ENCODE measurements around the gene ALPK1. TPM values are rescaled to one million over a fixed set of nuclear protein-coding genes. Genes with fewer than 3 reads are reported as not detected.
"Not testable (repeated sequence)": the region's sequence is repeated elsewhere in the genome, so short reads cannot be mapped to it uniquely, and the experiment has no call there.

The ALPK1 gene
- polyA plus RNA-seq, 1 of the 3 experiments (the other 2 are of a cell fraction): 2.8 TPM

DNA sequence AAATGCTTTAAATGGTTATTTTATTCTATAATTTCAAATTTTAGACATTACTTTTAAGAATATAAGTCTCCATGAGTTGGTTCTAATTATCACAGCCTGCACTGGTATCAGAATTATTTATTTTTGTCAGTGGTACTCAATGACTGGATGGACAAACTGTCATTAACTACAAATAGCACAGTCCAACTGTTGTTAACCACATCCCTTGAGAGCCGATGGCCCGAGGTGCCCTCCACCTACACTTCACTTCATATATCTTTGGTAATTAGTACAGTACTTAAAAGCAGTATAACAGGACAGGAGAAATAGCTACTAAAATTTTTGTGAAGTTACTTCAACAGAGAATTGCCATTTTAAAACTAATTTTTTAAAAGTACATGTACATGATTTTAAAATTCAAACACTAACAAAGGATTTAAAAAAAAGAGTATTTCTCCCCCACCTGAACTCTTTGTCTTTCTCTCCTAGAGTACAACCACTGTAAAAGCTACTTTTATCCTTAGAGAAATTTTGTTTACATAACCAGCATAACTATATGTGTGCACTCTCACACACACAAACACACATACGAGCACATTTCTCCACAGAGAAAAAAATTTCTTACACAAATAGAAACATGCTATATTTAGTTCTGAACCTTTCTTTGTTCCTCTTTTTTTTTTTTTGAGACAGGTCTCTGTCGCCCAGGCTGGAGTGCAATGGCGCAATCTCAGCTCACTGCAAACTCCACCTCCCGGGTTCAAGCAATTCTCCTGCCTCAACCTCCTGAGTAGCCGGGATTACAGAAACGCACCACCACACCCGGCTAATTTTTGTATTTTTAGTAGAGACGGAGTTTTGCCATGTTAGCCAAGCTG, 17.9 kb upstream of the ALPK1 start:
- CTCF ChIA-PET: interaction anchor here (1.3 to 2.6 kb wide), 2 partner anchors 12 to 180 kb away, joined by 4 to 9 read pairs; no protein-coding TSS in a partner anchor
- no peaks in the 10 kb centered on the region for H4K20me1 ChIP-seq (ENCODE audit: insufficient read depth)
- H3K9me2 ChIP-seq: no peaks in the 10 kb centered on the region
- 85% methylated on average over 10 of the region's 10 CpGs for WGBS (ENCODE audit: low lambda C conversion rate)
- H3F3A ChIP-seq (replicated peaks; ENCODE audit: insufficient read depth): peaks cover 5% of the 10 kb centered on the region
- H3K27ac ChIP-seq (ENCODE audit: low read depth in 2 of 2, low read length in 1 of 2): no peak overlapping the region
- peaks cover 0 to 4% of the 10 kb centered on the region in 2 experiments; a peak in 2 of 4 replicates for H3K4me1 ChIP-seq (ENCODE audit: control insufficient read depth in 1 of 2, insufficient read depth in 2 of 2, low read depth in 1 of 2, low read length in 1 of 2)
- H3K36me3 ChIP-seq (replicated peaks in 1 of 2; ENCODE audit: control insufficient read depth in 1 of 2, insufficient read depth in 2 of 2, low read length in 1 of 2): peaks cover 10 to 23% of the 10 kb centered on the region in 2 experiments
- H3K79me2 ChIP-seq (ENCODE audit: insufficient read depth): peaks cover 21% of the 10 kb centered on the region; the same call in 1 of the 2 replicates
- no peak overlapping the region for H3K9ac ChIP-seq
- POLR2A ChIA-PET: no interaction called here
- H2AFZ ChIP-seq (ENCODE audit: low read depth): no peak overlapping the region
- no peak overlapping the region for H3K4me2 ChIP-seq
- no peaks in the 10 kb centered on the region for H3K9me3 ChIP-seq
- no peak for DNase-seq
- no peak overlapping the region for H3K4me3 ChIP-seq (ENCODE audit: low read depth in 2 of 2, low read length in 1 of 2)
- TF ChIP-seq TEAD4 (IDR thresholded peaks at IDR 0.05; ENCODE audit: borderline replicate concordance, insufficient read depth) (no peak), GATA2 (CRISPR knock-in tag; IDR thresholded peaks at IDR 0.05) (no peak)
- no peaks in the 10 kb centered on the region for H3K27me3 ChIP-seq (ENCODE audit: insufficient read depth)

GRCh38 chr4:112279882-112280315, 17.3 kb upstream of the ALPK1 start:
- H4K20me1 ChIP-seq (ENCODE audit: insufficient read depth): no peaks in the 10 kb centered on the region
- no peak overlapping the region for H3K27ac ChIP-seq (ENCODE audit: low read depth in 2 of 2, low read length in 1 of 2)
- H3K9me2 ChIP-seq: no peaks in the 10 kb centered on the region
- no peak overlapping the region for H2AFZ ChIP-seq (ENCODE audit: low read depth)
- H3K36me3 ChIP-seq (replicated peaks in 1 of 2; ENCODE audit: control insufficient read depth in 1 of 2, insufficient read depth in 2 of 2, low read length in 1 of 2): peaks cover 10 to 23% of the 10 kb centered on the region in 2 experiments
- POLR2A ChIA-PET: no interaction called here
- no peak overlapping the region for H3K4me3 ChIP-seq (ENCODE audit: low read depth in 2 of 2, low read length in 1 of 2)
- no peak for TF ChIP-seq SIN3A (IDR thresholded peaks at IDR 0.05; ENCODE audit: borderline replicate concordance, low read depth, low read length)
- H3K9ac ChIP-seq: no peak overlapping the region
- H3F3A ChIP-seq (replicated peaks; ENCODE audit: insufficient read depth): peaks cover 5% of the 10 kb centered on the region
- H3K4me2 ChIP-seq: no peak overlapping the region
- DNase-seq: no peak
- H3K9me3 ChIP-seq: no peaks in the 10 kb centered on the region
- WGBS (ENCODE audit: low lambda C conversion rate): 98% methylated on average over 7 of the region's 7 CpGs
- no peaks in the 10 kb centered on the region for H3K27me3 ChIP-seq (ENCODE audit: insufficient read depth)
- H3K79me2 ChIP-seq (ENCODE audit: insufficient read depth): peaks cover 25% of the 10 kb centered on the region; the same call in 1 of the 2 replicates
- H3K4me1 ChIP-seq (ENCODE audit: control insufficient read depth in 1 of 2, insufficient read depth in 2 of 2, low read depth in 1 of 2, low read length in 1 of 2): peaks cover 0 to 8% of the 10 kb centered on the region in 2 experiments; a peak in 2 of 4 replicates
- CTCF ChIA-PET: interaction anchor here (1.3 to 2.6 kb wide), 2 partner anchors 13 to 180 kb away, joined by 4 to 9 read pairs; no protein-coding TSS in a partner anchor

GRCh38 chr4:112280386-112281056, 16.6 kb upstream of the ALPK1 start:
- Histone ChIP-seq H3K36me3 (replicated peaks in 1 of 2; ENCODE audit: control insufficient read depth in 1 of 2, insufficient read depth in 2 of 2, low read length in 1 of 2) (peaks cover 10 to 18% of the 10 kb centered on the region in 2 experiments), H3K4me1 (ENCODE audit: control insufficient read depth in 1 of 2, insufficient read depth in 2 of 2, low read depth in 1 of 2, low read length in 1 of 2) (peaks cover 0 to 8% of the 10 kb centered on the region in 2 experiments; a peak in 2 of 4 replicates), H3K79me2 (ENCODE audit: insufficient read depth) (peaks cover 29% of the 10 kb centered on the region; the same call in 1 of the 2 replicates), H3F3A (replicated peaks; ENCODE audit: insufficient read depth) (peaks cover 5% of the 10 kb centered on the region), H3K27me3 (ENCODE audit: insufficient read depth) (no peaks in the 10 kb centered on the region), H2AFZ (ENCODE audit: low read depth) (no peak overlapping the region), H3K9ac (no peak overlapping the region), H3K27ac (ENCODE audit: low read depth in 2 of 2, low read length in 1 of 2) (no peak overlapping the region), H3K9me3 (no peaks in the 10 kb centered on the region), H3K4me3 (ENCODE audit: low read depth in 2 of 2, low read length in 1 of 2) (no peak overlapping the region), H3K9me2 (no peaks in the 10 kb centered on the region), H4K20me1 (ENCODE audit: insufficient read depth) (no peaks in the 10 kb centered on the region), H3K4me2 (no peak overlapping the region)
- TF ChIP-seq GATA2 (CRISPR knock-in tag; IDR thresholded peaks at IDR 0.05) (no peak), PBX3 (IDR thresholded peaks at IDR 0.05) (no peak), YY1 (IDR thresholded peaks at IDR 0.05; ENCODE audit: low read depth) (no peak), NRF1 (IDR thresholded peaks at IDR 0.05; ENCODE audit: low read depth, low read length) (no peak)
- ChIA-PET POLR2A (no interaction called here), CTCF (interaction anchor here (1.3 to 2.6 kb wide), 3 partner anchors 13 to 181 kb away, joined by 3 to 9 read pairs (median 4); no protein-coding TSS in a partner anchor)
- no peak for DNase-seq
- WGBS (ENCODE audit: low lambda C conversion rate): 82% methylated on average over 5 of the region's 5 CpGs

GRCh38 chr4:112281895-112282398, 15.2 kb upstream of the ALPK1 start:
- CTCF ChIA-PET: interaction anchor here (1.4 kb wide), 1 partner anchor 55 kb away, joined by 3 read pairs; no protein-coding TSS in a partner anchor
- 95% methylated on average over 2 of the region's 2 CpGs for WGBS (ENCODE audit: low lambda C conversion rate)
- H4K20me1 ChIP-seq (ENCODE audit: insufficient read depth); H3K9me2 ChIP-seq; POLR2A ChIA-PET; H3K36me3 ChIP-seq (replicated peaks in 1 of 2; ENCODE audit: control insufficient read depth in 1 of 2, insufficient read depth in 2 of 2, low read length in 1 of 2); H3K27ac ChIP-seq (ENCODE audit: low read depth in 2 of 2, low read length in 1 of 2); H2AFZ ChIP-seq (ENCODE audit: low read depth); H3F3A ChIP-seq (replicated peaks; ENCODE audit: insufficient read depth); H3K9ac ChIP-seq; DNase-seq; H3K9me3 ChIP-seq; H3K4me3 ChIP-seq (ENCODE audit: low read depth in 2 of 2, low read length in 1 of 2); H3K27me3 ChIP-seq (ENCODE audit: insufficient read depth); H3K4me2 ChIP-seq: not testable (repeated sequence)
- Histone ChIP-seq H3K4me1 (ENCODE audit: control insufficient read depth in 1 of 2, insufficient read depth in 2 of 2, low read depth in 1 of 2, low read length in 1 of 2) (peaks cover 0 to 11% of the 10 kb centered on the region in 2 experiments; a peak in 2 of 4 replicates), H3K79me2 (ENCODE audit: insufficient read depth) (peaks cover 30% of the 10 kb centered on the region; the same call in 1 of the 2 replicates)
